Upper lobe of right lung (tissue), 1 donor: ENCODE measurements around the gene DLG2. TPM values are rescaled to one million over a fixed set of nuclear protein-coding genes. Genes with fewer than 3 reads are reported as not detected.
"Not testable (repeated sequence)": the region's sequence is repeated elsewhere in the genome, so short reads cannot be mapped to it uniquely, and the experiment has no call there.

ENCODE experiments used
- ATAC-seq: fragments of 200-7000 bp; cut with Tn5 transposase; one replicate; pipeline ENCODE4 v1.9.1; 2020; ENCODE audit warnings: mild to moderate bottlenecking, moderate library complexity
- DNase-seq: peaks from one replicate; pipeline ENCODE4 v3.0.0-alpha.2; 2020
- H3K27ac ChIP-seq: fragments of 200-600 bp; one replicate; pipeline ENCODE4 v1.8.0; 2022
- H3K27me3 ChIP-seq: fragments of 200-600 bp; one replicate; pipeline ENCODE4 v1.8.0; 2022; ENCODE audit warnings: mild to moderate bottlenecking
- H3K36me3 ChIP-seq: fragments of 200-600 bp; one replicate; pipeline ENCODE4 v1.8.0; 2022
- H3K4me1 ChIP-seq: fragments of 200-600 bp; one replicate; pipeline ENCODE4 v1.8.0; 2022
- H3K4me3 ChIP-seq: fragments of 200-600 bp; one replicate; pipeline ENCODE4 v1.8.0; 2022; ENCODE audit warnings: mild to moderate bottlenecking
- H3K9me3 ChIP-seq: fragments of 200-600 bp; one replicate; pipeline ENCODE4 v1.8.0; 2022
- CTCF ChIP-seq: fragments of 200-600 bp; IDR thresholded peaks from one replicate; pipeline ENCODE4 v1.8.0; 2022; ENCODE audit warnings: antibody characterized with exemption
- intact Hi-C: fragments of 100-400 bp; cut with DNase I; formaldehyde crosslinking; loops from one replicate; pipeline ENCODE4 v1.11.0; 2022
- total RNA-seq: library from RNA; stranded (reverse); fragmentation: NEBNext Ultra II Directional; extraction: Animal tissue kit (Norgen Biotek cat#: 25700); gene quantifications from one replicate; pipeline ENCODE4 v1.2.1, GENCODE V29; 2021
- donor health status: DM: no; HTN: yes; CAD: no; lungs with severe emphysema.

The DLG2 gene
- total RNA-seq, 1 donor from 2014 or later, result 9.7 TPM

DNA sequence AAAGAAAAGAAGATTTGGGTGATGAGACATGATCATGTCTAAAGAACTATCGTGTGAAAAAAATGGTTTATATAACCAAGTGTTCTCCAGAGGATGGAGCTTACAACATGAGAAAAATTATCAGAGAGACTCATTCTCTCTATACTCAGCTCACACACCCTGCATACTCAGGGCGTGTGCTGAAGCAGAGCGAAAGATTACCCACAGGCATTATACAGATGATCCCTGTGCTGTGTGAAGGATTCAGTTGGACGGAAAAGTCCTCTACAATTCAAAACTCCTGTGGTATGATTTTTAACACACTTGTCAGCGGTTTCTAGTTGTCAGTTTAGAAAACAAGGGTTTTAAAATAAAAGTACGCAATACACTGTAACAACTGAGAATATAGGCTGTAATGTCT is 267.3 kb downstream of the DLG2 start:
- Histone ChIP-seq H3K27ac (no peak overlapping the region), H3K4me3 (no peak overlapping the region), H3K27me3 (no peaks in the 10 kb centered on the region), H3K9me3 (no peaks in the 10 kb centered on the region), H3K4me1 (no peaks in the 10 kb centered on the region), H3K36me3 (no peaks in the 10 kb centered on the region)
- intact Hi-C loops, result no loop called here
- ATAC-seq (no peak), DNase-seq (no peak)
- no peak for TF ChIP-seq CTCF

- Histone ChIP-seq H3K27me3 (no peaks in the 10 kb centered on the region), H3K4me3 (no peak overlapping the region), H3K9me3 (no peaks in the 10 kb centered on the region), H3K4me1 (no peaks in the 10 kb centered on the region), H3K27ac (no peak overlapping the region), H3K36me3 (no peaks in the 10 kb centered on the region)
- intact Hi-C loops, result no loop called here
- TF ChIP-seq CTCF, result no peak
- ATAC-seq, result no peak
- DNase-seq, result no peak
These were observed 271.2 kb downstream of the DLG2 start for GRCh38 chr11:85355921-85356320.

DNA sequence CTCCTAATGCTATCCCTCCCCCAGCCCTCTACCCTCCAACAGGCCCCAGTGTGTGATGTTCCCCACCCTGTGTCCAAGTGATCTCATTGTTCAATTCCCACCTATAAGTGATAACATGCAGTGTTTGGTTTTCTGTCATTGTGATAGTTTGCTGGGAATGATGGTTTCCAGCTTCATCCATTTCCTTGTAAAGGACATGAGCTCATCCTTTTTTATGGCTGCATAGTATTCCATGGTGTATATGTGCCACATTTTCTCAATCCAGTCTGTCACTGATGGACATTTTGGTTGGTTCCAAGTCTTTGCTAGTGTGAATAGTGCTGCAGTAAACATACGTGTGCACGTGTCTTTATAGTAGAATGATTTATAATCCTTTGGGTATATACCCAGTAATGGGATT is 277.6 kb downstream of the DLG2 start:
- H3K4me3 ChIP-seq, H3K9me3 ChIP-seq, H3K27me3 ChIP-seq, DNase-seq, H3K36me3 ChIP-seq, H3K27ac ChIP-seq, intact Hi-C loops, ATAC-seq, H3K4me1 ChIP-seq: not testable (repeated sequence)

DNA sequence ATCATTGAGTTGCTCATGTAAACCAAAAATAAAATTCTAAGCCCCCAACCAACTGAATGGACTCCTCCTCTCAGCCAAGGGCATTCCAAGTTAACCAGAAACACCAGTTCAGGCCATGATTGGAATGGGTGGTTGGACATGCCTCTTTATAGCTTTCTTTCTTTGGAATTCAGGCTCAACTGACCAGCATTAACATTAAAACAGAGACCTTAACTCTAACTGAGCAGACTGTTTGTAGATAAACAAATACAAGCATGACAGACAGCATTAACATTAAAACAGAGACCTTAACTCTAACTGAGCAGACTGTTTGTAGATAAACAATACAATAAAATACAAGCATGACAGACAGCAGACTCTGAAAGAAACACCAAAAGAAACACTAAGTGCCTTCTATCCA is 278.2 kb downstream of the DLG2 start:
- no peak for TF ChIP-seq CTCF
- no peak for ATAC-seq
- intact Hi-C loops, result no loop called here

DNA sequence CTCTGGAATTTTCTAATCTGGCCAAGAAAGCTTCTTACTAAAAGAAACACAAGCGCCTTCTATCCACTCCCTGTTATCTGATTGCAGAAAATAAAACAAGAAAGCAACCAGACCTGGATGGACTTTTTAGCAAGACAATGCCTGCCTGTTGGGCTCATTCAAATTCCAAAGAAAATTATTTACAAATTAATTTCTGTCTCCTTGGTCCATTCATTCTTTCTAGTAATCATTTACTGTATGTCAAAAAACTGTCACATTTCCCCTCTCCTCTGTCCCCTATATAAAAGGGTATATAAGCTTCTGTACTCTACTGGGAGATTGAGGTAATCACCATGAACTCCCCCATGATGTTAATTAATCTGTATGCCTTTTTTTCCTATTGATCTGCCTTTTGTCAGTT is 279.9 kb downstream of the DLG2 start:
- ATAC-seq (no peak), DNase-seq (no peak)
- H3K4me1 ChIP-seq, result no peaks in the 10 kb centered on the region
- intact Hi-C loops, result no loop called here
- H3K4me3 ChIP-seq, result no peak overlapping the region
- H3K27ac ChIP-seq, result no peak overlapping the region
- no peaks in the 10 kb centered on the region for H3K36me3 ChIP-seq
- no peaks in the 10 kb centered on the region for H3K27me3 ChIP-seq
- H3K9me3 ChIP-seq, result no peaks in the 10 kb centered on the region
- TF ChIP-seq CTCF, result no peak

More for the DNA sequence above, 278.2 kb downstream of the DLG2 start:
- H3K36me3 ChIP-seq, result no peaks in the 10 kb centered on the region
- H3K4me3 ChIP-seq, result no peak overlapping the region
- no peaks in the 10 kb centered on the region for H3K4me1 ChIP-seq
- H3K9me3 ChIP-seq, result no peaks in the 10 kb centered on the region
- no peak for DNase-seq
- H3K27me3 ChIP-seq, result no peaks in the 10 kb centered on the region
- H3K27ac ChIP-seq, result no peak overlapping the region

DNA sequence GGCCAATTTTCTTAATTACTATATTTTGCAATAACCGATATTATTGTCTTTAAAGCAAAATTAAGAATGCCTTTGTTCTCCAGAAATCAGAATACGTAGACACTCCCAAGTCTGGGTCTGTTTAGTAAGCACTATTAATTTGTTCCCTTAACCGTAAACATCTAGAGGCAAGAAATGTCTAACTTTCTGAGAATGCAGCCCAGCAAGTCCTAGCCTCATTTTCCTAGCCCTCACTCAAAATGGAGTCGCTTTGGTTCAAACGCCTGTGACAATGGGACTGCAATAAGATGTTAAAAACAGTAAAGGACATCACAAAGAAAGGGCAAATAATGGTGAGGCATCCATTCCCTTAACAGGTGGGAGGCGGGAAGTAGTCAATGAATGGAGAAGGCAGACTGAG is 280.7 kb downstream of the DLG2 start:
- H3K4me1 ChIP-seq, result no peaks in the 10 kb centered on the region
- no peak for TF ChIP-seq CTCF
- H3K9me3 ChIP-seq, result peaks cover 1% of the 10 kb centered on the region
- intact Hi-C loops, result no loop called here
- H3K36me3 ChIP-seq, result no peaks in the 10 kb centered on the region
- no peaks in the 10 kb centered on the region for H3K27me3 ChIP-seq
- no peak overlapping the region for H3K4me3 ChIP-seq
- H3K27ac ChIP-seq, result no peak overlapping the region
- ATAC-seq (no peak), DNase-seq (no peak)

DNA sequence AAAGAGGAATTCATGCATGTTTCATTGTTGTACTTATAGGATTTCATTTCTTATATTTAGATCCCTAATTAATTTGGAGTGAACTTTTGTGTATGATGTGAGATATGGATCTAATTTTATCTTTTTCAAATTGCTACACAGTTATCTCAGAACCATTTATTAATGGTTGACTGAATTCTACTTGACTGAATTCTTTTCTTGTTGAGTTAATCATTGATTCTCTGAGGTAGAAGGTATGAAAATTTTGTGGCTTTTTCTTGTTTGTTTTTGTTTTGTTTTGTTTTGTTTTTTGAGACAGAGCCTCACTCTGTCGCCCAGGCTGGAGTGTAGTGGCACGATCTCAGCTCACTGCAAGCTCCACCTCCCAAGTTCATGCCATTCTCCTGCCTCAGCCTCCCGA is 286.3 kb downstream of the DLG2 start:
- H3K4me3 ChIP-seq, H3K27ac ChIP-seq, H3K36me3 ChIP-seq, H3K4me1 ChIP-seq, H3K9me3 ChIP-seq, DNase-seq, intact Hi-C loops, H3K27me3 ChIP-seq, ATAC-seq: not testable (repeated sequence)
